ENCODE measurements around the gene GAB3.
A peak's percentile ranks its signal among the peaks of the same experiment; 100 is the strongest.

GRCh38 chrX:154714925-154715324 is 36.0 kb downstream of the GAB3 start:
- TF ChIP-seq CTCF (IDR thresholded peaks at IDR 0.05; ENCODE audit: poor library complexity, severe bottlenecking) (peak; percentile 70), REST (IDR thresholded peaks at IDR 0.05; ENCODE audit: borderline replicate concordance) (no peak), SMC3 (conservative IDR thresholded peaks at IDR 0.05; ENCODE audit: poor library complexity) (peak; percentile 34), MXI1 (conservative IDR thresholded peaks at IDR 0.05; ENCODE audit: poor library complexity, severe bottlenecking) (no peak)
